Activated CD4-positive, alpha-beta T cell treated with anti-CD3 and anti-CD28 coated beads, Interleukin-2, amount 10 ng/mL, durations not matched to agents 24 days and 14 days (primary cell): Measurements from ENCODE around the gene KCNA2. TPM values are rescaled to one million over a fixed set of nuclear protein-coding genes. Genes with fewer than 3 reads are reported as not detected.
A peak's percentile ranks its signal among the peaks of the same experiment; 100 is the strongest.

Experiments used
- DNase-seq: peaks from one replicate; pipeline ENCODE4 v3.0.0; 2022
- H3K27ac Mint-ChIP-seq: one replicate; pipeline ENCODE4 v1.8.0; 2022; ENCODE audit warnings: mild to moderate bottlenecking, mixed read lengths
- H3K27me3 Mint-ChIP-seq: one replicate; pipeline ENCODE4 v1.8.0; 2022; ENCODE audit warnings: mixed read lengths
- H3K36me3 Mint-ChIP-seq: one replicate; pipeline ENCODE4 v1.8.0; 2022; ENCODE audit warnings: low read depth, mild to moderate bottlenecking, mixed read lengths
- H3K4me1 Mint-ChIP-seq: one replicate; pipeline ENCODE4 v1.8.0; 2021; ENCODE audit warnings: mixed read lengths
- H3K4me3 Mint-ChIP-seq: one replicate; pipeline ENCODE4 v1.8.0; 2022; ENCODE audit warnings: mild to moderate bottlenecking, moderate library complexity, mixed read lengths
- H3K9me3 Mint-ChIP-seq: one replicate; pipeline ENCODE4 v1.8.0; 2021; ENCODE audit warnings: mixed read lengths
- intact Hi-C: fragments of 100-400 bp; cut with micrococcal nuclease; formaldehyde crosslinking; loops from one replicate; pipeline ENCODE4 v1.15.1; 2023
- total RNA-seq: library from RNA; stranded (reverse); gene quantifications from 2 replicates; pipeline ENCODE4 v1.2.3, GENCODE V29; 2022

The KCNA2 gene
- total RNA-seq, 1 donor from 2014 or later, result 0.58 TPM

- intact Hi-C loops, result loop anchor here (5.0 to 10.0 kb wide), 4 partner anchors 328 to 1101 kb away; partner anchors contain the start of genes INKA2 and LRIF1
Measured at GRCh38 chr1:110636149-110636935, 30.2 kb upstream of the KCNA2 start.

GRCh38 chr1:110635434-110635833 lies 29.3 kb upstream of the KCNA2 start:
- H3K27ac Mint-ChIP-seq, result peak overlapping the region; percentile 94
- no peaks in the 10 kb centered on the region for H3K27me3 Mint-ChIP-seq
- intact Hi-C loops, result loop anchor here (1.0 to 10.0 kb wide), 6 partner anchors 12 to 1102 kb away; partner anchors contain the start of genes INKA2 and LRIF1
- H3K9me3 Mint-ChIP-seq, result peaks cover 10% of the 10 kb centered on the region
- DNase-seq, result peak; percentile 62
- H3K36me3 Mint-ChIP-seq, result peaks cover 5% of the 10 kb centered on the region
- peaks cover 65% of the 10 kb centered on the region for H3K4me1 Mint-ChIP-seq
- H3K4me3 Mint-ChIP-seq, result peak overlapping the region; percentile 76

More at GRCh38 chr1:110636149-110636935, 30.2 kb upstream of the KCNA2 start:
- H3K4me1 Mint-ChIP-seq, result peaks cover 68% of the 10 kb centered on the region
- peak overlapping the region; percentile 76 for H3K4me3 Mint-ChIP-seq
- H3K27ac Mint-ChIP-seq, result peak overlapping the region; percentile 94
- peak; percentile 78 for DNase-seq
- peaks cover 5% of the 10 kb centered on the region for H3K36me3 Mint-ChIP-seq
- no peaks in the 10 kb centered on the region for H3K27me3 Mint-ChIP-seq
- peaks cover 11% of the 10 kb centered on the region for H3K9me3 Mint-ChIP-seq

DNA sequence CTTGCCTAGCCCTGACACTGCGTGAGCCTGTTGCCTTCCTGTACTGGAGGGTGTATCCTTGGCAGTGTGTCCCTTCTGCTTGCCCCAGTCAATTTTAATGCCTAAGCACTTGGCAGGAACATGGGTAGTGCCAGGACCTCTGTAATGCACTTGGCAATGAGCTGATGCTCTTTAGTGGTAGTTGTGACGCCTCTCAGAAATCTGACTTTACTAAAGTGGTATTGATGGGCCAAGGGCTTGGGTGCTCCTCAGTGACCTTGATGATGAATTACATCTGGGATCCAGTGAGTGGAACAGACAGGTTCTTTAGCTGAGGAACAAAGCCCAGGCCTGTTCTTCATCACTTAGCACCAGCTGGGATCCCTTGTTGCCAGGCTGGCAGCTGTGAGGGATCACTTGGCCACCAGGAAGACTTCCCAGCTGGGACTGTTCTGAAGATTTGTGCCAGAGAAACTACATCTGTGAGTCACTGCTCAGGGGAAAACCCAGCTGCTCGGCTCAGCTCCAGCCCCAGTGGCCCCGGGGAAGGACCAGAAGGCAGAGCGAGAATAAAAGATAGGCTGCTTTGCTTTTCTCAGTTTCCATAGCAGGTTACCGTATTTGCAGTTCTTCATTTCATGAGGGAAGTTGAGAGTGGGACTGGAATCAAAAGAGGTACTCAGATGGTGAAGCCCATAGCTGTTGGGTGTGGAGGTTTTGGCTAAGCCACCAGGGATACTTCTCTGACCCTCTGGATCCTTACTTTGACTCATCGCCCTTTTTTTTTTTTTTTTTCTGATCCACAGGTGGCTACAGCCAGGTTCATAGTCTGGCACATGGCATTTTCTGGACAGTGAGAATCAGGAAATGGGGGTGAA lies 28.5 kb upstream of the KCNA2 start:
- intact Hi-C loops, result loop anchor here (1.0 to 10.0 kb wide), 7 partner anchors 13 to 1103 kb away; partner anchors contain the start of genes INKA2 and LRIF1
- Mint-ChIP-seq H3K4me3 (peak overlapping the region; percentile 76), H3K36me3 (no peaks in the 10 kb centered on the region), H3K4me1 (peaks cover 58% of the 10 kb centered on the region), H3K27ac (peak overlapping the region; percentile 94), H3K27me3 (no peaks in the 10 kb centered on the region), H3K9me3 (peaks cover 3% of the 10 kb centered on the region)
- DNase-seq, result peak; percentile 91

GRCh38 chr1:110634086-110634454 lies 27.9 kb upstream of the KCNA2 start:
- intact Hi-C loops, result loop anchor here (2.0 to 10.0 kb wide), 5 partner anchors 247 to 961 kb away; partner anchors contain the start of gene LRIF1
- H3K4me1 Mint-ChIP-seq, result peaks cover 57% of the 10 kb centered on the region

GRCh38 chr1:110633646-110634030 lies 27.5 kb upstream of the KCNA2 start:
- H3K4me1 Mint-ChIP-seq, result peaks cover 55% of the 10 kb centered on the region
- intact Hi-C loops, result loop anchor here (2.0 to 10.0 kb wide), 5 partner anchors 247 to 961 kb away; partner anchors contain the start of gene LRIF1
- DNase-seq, result peak; percentile 55
- no peaks in the 10 kb centered on the region for H3K9me3 Mint-ChIP-seq
- H3K27me3 Mint-ChIP-seq, result no peaks in the 10 kb centered on the region
- H3K4me3 Mint-ChIP-seq, result peak overlapping the region; percentile 64
- peak overlapping the region; percentile 94 for H3K27ac Mint-ChIP-seq
- H3K36me3 Mint-ChIP-seq, result no peaks in the 10 kb centered on the region

More at GRCh38 chr1:110634086-110634454, 27.9 kb upstream of the KCNA2 start:
- no peak for DNase-seq
- Mint-ChIP-seq H3K4me3 (peak overlapping the region; percentile 76), H3K27me3 (no peaks in the 10 kb centered on the region), H3K36me3 (no peaks in the 10 kb centered on the region), H3K9me3 (no peaks in the 10 kb centered on the region), H3K27ac (peak overlapping the region; percentile 94)

DNA sequence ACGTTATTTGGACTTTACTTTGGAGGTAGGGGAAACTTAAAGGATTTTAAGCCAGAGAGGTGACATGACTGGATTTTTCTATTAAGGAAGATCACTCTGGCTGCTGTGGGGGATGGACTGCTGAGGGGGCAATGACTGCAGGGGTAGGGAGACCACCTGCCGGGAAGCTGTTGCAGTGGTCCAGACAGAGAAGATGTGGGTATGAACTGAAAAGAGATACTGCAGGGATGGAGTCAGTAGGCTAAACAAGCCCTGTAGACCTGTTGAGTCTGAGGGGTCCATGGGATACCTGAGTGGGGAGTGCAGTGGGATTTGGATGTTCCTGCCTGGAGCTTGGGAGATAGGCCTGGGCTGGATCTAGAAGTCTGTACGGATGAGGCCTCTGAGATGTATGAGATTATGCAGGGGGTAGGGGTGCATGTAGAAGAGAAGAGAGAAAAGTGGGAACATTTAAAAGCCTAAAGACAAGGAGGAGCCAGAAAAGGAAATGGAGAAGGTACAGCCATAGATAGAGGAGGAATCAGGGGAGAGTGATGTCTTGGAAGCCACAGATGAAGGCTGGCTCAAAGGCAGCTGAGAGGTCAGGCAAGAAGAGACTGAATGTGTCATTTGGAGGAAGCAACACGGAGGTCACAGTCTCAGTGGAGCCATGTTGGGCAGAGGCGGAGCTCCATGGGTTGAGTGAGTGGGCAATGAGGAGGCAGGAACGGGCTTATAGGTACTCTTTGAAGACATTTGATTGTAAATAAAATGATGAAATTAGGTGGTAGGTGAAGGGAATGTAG lies 25.9 kb upstream of the KCNA2 start:
- H3K36me3 Mint-ChIP-seq, result peaks cover 2% of the 10 kb centered on the region
- H3K4me1 Mint-ChIP-seq, result peaks cover 56% of the 10 kb centered on the region
- H3K4me3 Mint-ChIP-seq, result no peak overlapping the region
- intact Hi-C loops, result loop anchor here (1.0 to 10.0 kb wide), 6 partner anchors 15 to 963 kb away; partner anchors contain the start of gene LRIF1
- DNase-seq, result peak; percentile 70
- no peaks in the 10 kb centered on the region for H3K9me3 Mint-ChIP-seq
- H3K27ac Mint-ChIP-seq, result no peak overlapping the region
- no peaks in the 10 kb centered on the region for H3K27me3 Mint-ChIP-seq

GRCh38 chr1:110630839-110631663 lies 24.9 kb upstream of the KCNA2 start:
- H3K9me3 Mint-ChIP-seq, result no peaks in the 10 kb centered on the region

GRCh38 chr1:110628323-110629105 lies 22.4 kb upstream of the KCNA2 start:
- intact Hi-C loops, result no loop called here
- no peak overlapping the region for H3K27ac Mint-ChIP-seq
- H3K36me3 Mint-ChIP-seq, result peaks cover 13% of the 10 kb centered on the region
- peaks cover 3% of the 10 kb centered on the region for H3K9me3 Mint-ChIP-seq
- H3K4me1 Mint-ChIP-seq, result peaks cover 36% of the 10 kb centered on the region
- H3K27me3 Mint-ChIP-seq, result no peaks in the 10 kb centered on the region
- peak overlapping the region; percentile 3 for H3K4me3 Mint-ChIP-seq
- DNase-seq, result no peak

More at GRCh38 chr1:110630839-110631663, 24.9 kb upstream of the KCNA2 start:
- Mint-ChIP-seq H3K36me3 (peaks cover 5% of the 10 kb centered on the region), H3K4me3 (no peak overlapping the region), H3K4me1 (peaks cover 58% of the 10 kb centered on the region), H3K27ac (no peak overlapping the region), H3K27me3 (no peaks in the 10 kb centered on the region)
- intact Hi-C loops, result loop anchor here (1.0 to 10.0 kb wide), 7 partner anchors 16 to 964 kb away; partner anchors contain the start of gene LRIF1
- peak; percentile 96 for DNase-seq

DNA sequence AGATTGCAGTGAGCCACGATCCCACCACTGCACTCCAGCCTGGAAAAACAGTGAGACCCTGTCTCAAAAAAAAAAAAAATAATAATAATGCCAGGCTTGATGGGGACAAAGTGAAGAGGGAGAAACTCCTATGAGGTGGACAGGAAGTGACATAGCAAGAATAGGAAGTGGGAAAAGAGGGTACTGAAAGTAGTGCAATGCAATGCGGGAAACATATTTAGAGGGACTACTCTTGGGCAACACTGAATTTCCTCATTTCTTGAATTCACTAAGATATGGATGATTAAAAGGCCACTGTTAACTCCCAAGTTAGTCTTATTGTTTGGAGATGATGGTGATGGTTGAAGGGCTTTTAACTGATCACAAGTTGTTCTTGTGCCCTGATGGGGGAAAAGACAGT lies 21.6 kb upstream of the KCNA2 start:
- Mint-ChIP-seq H3K9me3 (peaks cover 5% of the 10 kb centered on the region), H3K4me1 (peaks cover 30% of the 10 kb centered on the region), H3K27me3 (no peaks in the 10 kb centered on the region), H3K27ac (no peak overlapping the region), H3K4me3 (no peak overlapping the region), H3K36me3 (peaks cover 19% of the 10 kb centered on the region)
- intact Hi-C loops, result no loop called here
- no peak for DNase-seq

- intact Hi-C loops, result no loop called here
- Mint-ChIP-seq H3K27me3 (no peaks in the 10 kb centered on the region), H3K36me3 (peaks cover 20% of the 10 kb centered on the region), H3K9me3 (peaks cover 5% of the 10 kb centered on the region), H3K4me3 (peak overlapping the region; percentile 2), H3K4me1 (peaks cover 30% of the 10 kb centered on the region), H3K27ac (peak overlapping the region; percentile 22)
- no peak for DNase-seq
Measured at GRCh38 chr1:110626889-110627288, 20.7 kb upstream of the KCNA2 start.

- intact Hi-C loops, result no loop called here
- Mint-ChIP-seq H3K4me3 (peak overlapping the region; percentile 86), H3K4me1 (peaks cover 42% of the 10 kb centered on the region), H3K36me3 (peaks cover 23% of the 10 kb centered on the region), H3K27me3 (peaks cover 4% of the 10 kb centered on the region), H3K27ac (peak overlapping the region; percentile 41), H3K9me3 (peaks cover 5% of the 10 kb centered on the region)
- peak; percentile 60 for DNase-seq
Measured at GRCh38 chr1:110620686-110621085, 14.5 kb upstream of the KCNA2 start.

DNA sequence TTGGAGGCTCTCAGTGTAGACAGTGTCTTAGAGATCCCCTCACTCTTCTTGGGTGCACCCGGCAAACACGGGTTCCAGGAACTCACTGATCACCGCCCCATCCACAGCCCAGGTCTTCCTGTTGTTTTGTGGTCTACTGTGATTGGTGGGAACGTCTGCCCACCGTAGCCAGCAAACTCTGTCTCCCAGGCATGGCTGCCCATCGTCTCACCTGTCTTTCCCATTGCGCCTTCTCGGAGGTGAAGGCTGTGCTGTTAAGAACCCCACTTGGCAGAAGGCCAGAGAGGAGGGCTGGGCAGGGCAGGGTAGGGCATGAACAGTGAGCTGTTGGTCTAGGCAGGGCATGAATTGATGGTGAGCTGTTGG lies 14.1 kb upstream of the KCNA2 start:
- H3K4me1 Mint-ChIP-seq, result peaks cover 46% of the 10 kb centered on the region
- DNase-seq, result peak; percentile 78

More for the DNA sequence above, 14.1 kb upstream of the KCNA2 start:
- H3K9me3 Mint-ChIP-seq, result peaks cover 5% of the 10 kb centered on the region
- peak overlapping the region; percentile 41 for H3K27ac Mint-ChIP-seq
- H3K27me3 Mint-ChIP-seq, result peaks cover 4% of the 10 kb centered on the region
- peak overlapping the region; percentile 86 for H3K4me3 Mint-ChIP-seq
- intact Hi-C loops, result no loop called here
- peaks cover 23% of the 10 kb centered on the region for H3K36me3 Mint-ChIP-seq
